K562 (cell line): Measurements from ENCODE around the gene SCN8A.

Experiments used
- DNMT1 ChIP-seq: fragments of 450-650 bp; IDR thresholded peaks from 2 replicates; pipeline ENCODE4 v1.6.1; 2016; ENCODE audit warnings: antibody characterized with exemption, mild to moderate bottlenecking
- ETV6 ChIP-seq, 3 experiments: fragments of 150-350 bp in 1 of 3; sonication (generic) in 1 of 3; formaldehyde crosslinking in 1 of 3; IDR thresholded peaks; 2 replicates each; pipeline versions ENCODE4 v1.6.1 to v1.8.0; 2014 to 2022; ENCODE audit warnings: borderline replicate concordance in 2 of 3, low read depth in 2 of 3, antibody characterized with exemption in 1 of 3, low read length in 1 of 3, mild to moderate bottlenecking in 1 of 3, missing genetic modification reagents in 1 of 3
- EZH2 ChIP-seq: IDR thresholded peaks from 2 replicates; pipeline ENCODE4 v1.6.1; 2012; ENCODE audit warnings: low read depth, mild to moderate bottlenecking, inconsistent platforms, low read length, borderline replicate concordance
- NR2C2 ChIP-seq, 2 experiments: fragments of 200-800 bp in 1 of 2; sonication (Bioruptor generic) in 1 of 2; sonication (generic) in 1 of 2; formaldehyde crosslinking in 1 of 2; IDR thresholded peaks; 2 replicates each; pipeline versions ENCODE4 v1.6.1 to v1.8.0; 2016 to 2022; ENCODE audit warnings: mild to moderate bottlenecking in 1 of 2, missing compliant biosample characterization in 1 of 2, missing genetic modification characterization in 1 of 2, missing genetic modification reagents in 1 of 2
- POLR2A ChIP-seq: fragments of 450-650 bp; conservative IDR thresholded peaks from 2 replicates; pipeline ENCODE4 v1.6.1; 2016
- TAF1 ChIP-seq: IDR thresholded peaks from 2 replicates; pipeline ENCODE4 v1.6.1; 2011; ENCODE audit warnings: mild to moderate bottlenecking, low read length, moderate library complexity; ENCODE audit not compliant: insufficient read depth, control insufficient read depth, severe bottlenecking; ENCODE audit errors: extremely low read depth
- ZNF140 ChIP-seq: fragments of 250-450 bp; sonication (Bioruptor Pico); IDR thresholded peaks from 2 replicates; pipeline ENCODE4 v1.8.0; 2021; ENCODE audit warnings: moderate library complexity, mild to moderate bottlenecking, inconsistent platforms
- ZNF217 ChIP-seq: sonication (generic); formaldehyde crosslinking; IDR thresholded peaks from 2 replicates; pipeline ENCODE4 v1.8.0; 2022; ENCODE audit warnings: mild to moderate bottlenecking, missing genetic modification reagents
- ZNF384 ChIP-seq: IDR thresholded peaks from 2 replicates; pipeline ENCODE4 v1.6.1; 2012; ENCODE audit warnings: low read depth, low read length, improper control_type of control experiment
- TF ChIP-seq, protein P1 (sequence below): fragments of 450-650 bp; formaldehyde crosslinking; IDR thresholded peaks from 2 replicates; pipeline ENCODE4 v1.4.0; 2022; ENCODE audit warnings: missing genetic modification characterization
- TF ChIP-seq, protein P2 (sequence below), 3 experiments: IDR thresholded peaks in 2 of 3; conservative IDR thresholded peaks in 1 of 3; 2 replicates each; pipeline ENCODE4 v1.5.1; 2011 to 2012; ENCODE audit warnings: low read length in 3 of 3, mild to moderate bottlenecking in 3 of 3, control low read depth in 2 of 3, improper control_type of control experiment in 1 of 3, inconsistent platforms in 1 of 3, low read depth in 1 of 3, mixed read lengths in 1 of 3, moderate library complexity in 1 of 3; ENCODE audit not compliant: insufficient read depth in 2 of 3

DNA sequence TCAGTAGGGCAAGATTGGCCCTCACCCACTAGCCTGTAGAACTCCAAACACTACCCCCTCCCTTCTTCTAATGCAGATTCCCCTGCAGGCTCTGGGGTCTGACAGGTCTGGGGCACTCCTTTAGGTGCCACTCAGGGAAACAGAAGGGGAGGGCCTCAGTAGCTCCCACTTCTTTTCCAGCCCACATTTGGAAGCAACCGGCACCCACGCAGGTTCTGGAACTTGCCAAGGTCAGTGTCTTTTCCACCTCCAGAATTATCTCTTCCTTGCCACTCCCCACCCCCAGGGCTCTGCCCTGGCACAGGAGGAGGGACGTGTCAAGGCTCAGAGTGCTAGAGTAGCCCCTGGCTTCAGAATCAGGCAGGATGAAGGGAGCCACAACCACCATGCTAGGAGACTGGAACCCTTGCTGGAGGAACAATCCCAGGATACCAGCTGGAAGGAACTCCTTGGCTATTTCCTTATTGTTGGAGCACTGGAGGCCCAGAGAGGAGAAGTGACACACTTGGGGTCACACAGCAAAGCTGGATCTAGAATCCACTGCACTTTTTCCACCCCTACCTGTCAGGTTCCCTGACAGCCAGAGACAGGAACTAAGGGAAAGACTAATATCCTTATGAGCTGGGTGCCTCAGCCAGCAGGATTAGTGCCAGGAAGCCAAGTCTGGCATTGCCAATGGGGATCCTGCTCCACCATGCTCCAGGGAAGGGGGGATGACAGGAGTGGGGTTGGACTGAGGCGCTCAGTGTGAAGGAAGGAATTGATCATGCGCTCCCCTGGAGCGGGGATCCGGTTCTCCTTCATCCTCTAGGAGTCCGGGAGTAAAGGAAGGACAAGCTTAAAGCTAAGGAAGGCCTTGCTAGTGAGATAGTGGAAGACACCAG is 259.3 kb downstream of the SCN8A start:
- TF ChIP-seq, protein P1, sequence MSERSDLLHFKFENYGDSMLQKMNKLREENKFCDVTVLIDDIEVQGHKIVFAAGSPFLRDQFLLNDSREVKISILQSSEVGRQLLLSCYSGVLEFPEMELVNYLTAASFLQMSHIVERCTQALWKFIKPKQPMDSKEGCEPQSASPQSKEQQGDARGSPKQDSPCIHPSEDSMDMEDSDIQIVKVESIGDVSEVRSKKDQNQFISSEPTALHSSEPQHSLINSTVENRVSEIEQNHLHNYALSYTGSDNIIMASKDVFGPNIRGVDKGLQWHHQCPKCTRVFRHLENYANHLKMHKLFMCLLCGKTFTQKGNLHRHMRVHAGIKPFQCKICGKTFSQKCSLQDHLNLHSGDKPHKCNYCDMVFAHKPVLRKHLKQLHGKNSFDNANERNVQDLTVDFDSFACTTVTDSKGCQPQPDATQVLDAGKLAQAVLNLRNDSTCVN (CRISPR knock-in tag), result no peak
- TF ChIP-seq EZH2 (no peak), ETV6 (IDR thresholded peaks at IDR 0.05; ENCODE audit: borderline replicate concordance in 1 of 2, low read depth in 2 of 2, low read length in 1 of 2) (no peak), ETV6 (CRISPR knock-in tag; IDR thresholded peaks at IDR 0.05; ENCODE audit: borderline replicate concordance) (no peak), POLR2A (no peak), ZNF384 (no peak), TAF1 (no peak), ZNF140 (CRISPR knock-in tag) (no peak), DNMT1 (no peak), ZNF217 (no peak), NR2C2 (CRISPR knock-in tag; IDR thresholded peaks at IDR 0.05) (no peak), NR2C2 (tag; IDR thresholded peaks at IDR 0.05) (no peak)
- TF ChIP-seq, protein P2, sequence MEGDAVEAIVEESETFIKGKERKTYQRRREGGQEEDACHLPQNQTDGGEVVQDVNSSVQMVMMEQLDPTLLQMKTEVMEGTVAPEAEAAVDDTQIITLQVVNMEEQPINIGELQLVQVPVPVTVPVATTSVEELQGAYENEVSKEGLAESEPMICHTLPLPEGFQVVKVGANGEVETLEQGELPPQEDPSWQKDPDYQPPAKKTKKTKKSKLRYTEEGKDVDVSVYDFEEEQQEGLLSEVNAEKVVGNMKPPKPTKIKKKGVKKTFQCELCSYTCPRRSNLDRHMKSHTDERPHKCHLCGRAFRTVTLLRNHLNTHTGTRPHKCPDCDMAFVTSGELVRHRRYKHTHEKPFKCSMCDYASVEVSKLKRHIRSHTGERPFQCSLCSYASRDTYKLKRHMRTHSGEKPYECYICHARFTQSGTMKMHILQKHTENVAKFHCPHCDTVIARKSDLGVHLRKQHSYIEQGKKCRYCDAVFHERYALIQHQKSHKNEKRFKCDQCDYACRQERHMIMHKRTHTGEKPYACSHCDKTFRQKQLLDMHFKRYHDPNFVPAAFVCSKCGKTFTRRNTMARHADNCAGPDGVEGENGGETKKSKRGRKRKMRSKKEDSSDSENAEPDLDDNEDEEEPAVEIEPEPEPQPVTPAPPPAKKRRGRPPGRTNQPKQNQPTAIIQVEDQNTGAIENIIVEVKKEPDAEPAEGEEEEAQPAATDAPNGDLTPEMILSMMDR (IDR thresholded peaks at IDR 0.05 in 2 of 3, conservative IDR thresholded peaks at IDR 0.05 in 1 of 3; ENCODE audit: insufficient read depth in 2 of 3, low read depth in 1 of 3, low read length in 3 of 3), result no peak
